Measurements from ENCODE around the gene CMTM3. TPM values are rescaled to one million over a fixed set of nuclear protein-coding genes. Genes with fewer than 3 reads are reported as not detected.
A peak's percentile ranks its signal among the peaks of the same experiment; 100 is the strongest.
"Not testable (repeated sequence)": the region's sequence is repeated elsewhere in the genome, so short reads cannot be mapped to it uniquely, and the experiment has no call there.

CMTM3 gene
- total RNA-seq, 1 experiment from 2014 or later = 40.9 TPM

- DNase-seq (ENCODE audit: low read depth) = not testable (repeated sequence)
Observed at GRCh38 chr16:66631558-66631957, 27.1 kb downstream of the CMTM3 start.

DNA sequence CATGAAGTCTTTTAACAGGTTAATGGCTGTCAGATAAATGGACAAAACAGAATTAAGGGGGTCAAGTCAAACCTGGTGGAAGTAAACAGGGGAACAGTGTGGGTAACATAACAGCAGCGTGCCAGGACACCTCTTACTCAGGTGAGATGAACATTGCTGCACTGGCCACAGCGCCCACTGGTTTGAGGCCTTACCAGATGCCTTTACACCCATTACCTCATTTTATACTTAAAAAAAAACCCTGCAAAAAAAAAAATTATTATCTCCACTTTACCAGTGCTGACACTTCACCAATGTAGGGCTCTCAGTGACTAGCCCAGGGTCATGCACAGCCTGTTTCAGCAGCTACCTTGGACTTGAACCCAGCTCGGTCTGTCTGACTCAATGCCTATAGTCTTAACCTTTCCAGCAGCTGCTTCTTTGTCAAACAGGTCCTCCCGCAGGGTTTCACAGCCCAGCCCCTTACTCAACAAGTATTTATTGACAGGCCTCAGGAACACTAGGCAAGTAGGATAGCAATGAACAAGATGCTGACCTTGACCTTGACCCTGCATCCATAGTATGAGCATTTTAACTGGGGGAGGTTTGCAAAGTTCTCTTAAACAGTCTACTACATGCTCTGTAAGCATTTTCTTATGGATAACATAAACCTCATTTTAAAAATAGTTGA lies 30.2 kb downstream of the CMTM3 start:
- DNase-seq (ENCODE audit: low read depth) = no peak

- DNase-seq (ENCODE audit: low read depth) = no peak
Observed at GRCh38 chr16:66635406-66635805, 30.9 kb downstream of the CMTM3 start.

DNA sequence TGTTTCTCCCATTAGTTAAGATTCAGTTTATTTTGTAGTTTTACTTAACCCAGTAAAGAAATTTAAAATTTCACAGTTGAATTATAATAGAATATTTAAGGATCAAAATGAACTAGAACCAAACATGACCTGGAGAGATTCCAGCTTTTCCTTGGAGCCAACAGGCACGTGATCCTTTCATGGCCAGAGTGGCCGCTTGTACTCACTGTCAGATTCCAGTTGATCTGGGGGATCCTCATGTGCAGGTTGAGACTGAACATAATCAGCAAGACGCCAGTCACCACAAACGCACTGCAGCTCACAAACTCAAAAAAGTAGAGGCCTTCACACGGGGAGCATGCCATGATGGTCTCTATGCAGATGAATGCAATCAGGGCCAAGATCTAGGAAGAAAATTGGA lies 31.7 kb downstream of the CMTM3 start:
- no peak for DNase-seq (ENCODE audit: low read depth)

- no peak for DNase-seq (ENCODE audit: low read depth)
Observed at GRCh38 chr16:66637806-66638205, 33.3 kb downstream of the CMTM3 start.

DNA sequence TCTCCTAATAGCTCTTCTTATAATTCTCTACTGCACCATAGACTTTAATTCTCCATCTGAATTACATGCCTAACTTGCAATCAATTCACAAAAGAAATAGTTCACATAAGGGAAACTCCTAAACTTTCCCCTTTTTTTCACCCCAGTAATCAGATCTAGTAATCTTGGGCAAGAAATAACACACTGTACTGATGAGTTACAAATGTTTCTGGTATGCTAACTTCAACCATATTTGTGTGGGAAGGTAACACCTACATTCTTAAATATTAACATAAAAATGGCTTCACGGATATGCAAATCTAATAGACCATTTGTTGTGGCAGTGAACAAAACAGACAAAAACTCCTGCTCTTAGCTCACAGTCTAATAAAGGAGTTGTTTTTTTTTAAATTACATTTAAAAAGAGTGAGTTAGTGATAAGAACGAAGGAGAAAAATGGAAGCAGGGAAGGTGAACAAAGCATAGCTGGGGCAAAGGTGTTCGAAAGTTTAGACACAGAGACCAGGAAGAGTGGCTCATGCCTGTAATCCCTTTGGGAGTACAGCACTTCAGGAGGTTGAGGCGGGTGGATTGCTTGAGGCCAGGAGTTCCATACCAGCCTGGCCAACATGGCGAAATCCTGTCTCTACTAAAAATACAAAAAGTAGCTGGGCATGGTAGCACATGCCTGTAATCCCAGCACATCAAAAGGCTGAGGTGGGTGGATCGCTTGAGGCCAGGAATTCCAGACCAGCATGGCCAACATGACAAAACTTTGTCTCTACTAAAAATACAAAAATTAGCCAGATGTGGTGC lies 34.8 kb downstream of the CMTM3 start:
- no peak for DNase-seq (ENCODE audit: low read depth)

GRCh38 chr16:66640724-66641314 lies 36.3 kb downstream of the CMTM3 start:
- DNase-seq (ENCODE audit: low read depth) = no peak

GRCh38 chr16:66641387-66641786 lies 36.9 kb downstream of the CMTM3 start:
- no peak for DNase-seq (ENCODE audit: low read depth)

- DNase-seq (ENCODE audit: low read depth) = no peak
Observed at GRCh38 chr16:66647866-66648265, 43.4 kb downstream of the CMTM3 start.

DNA sequence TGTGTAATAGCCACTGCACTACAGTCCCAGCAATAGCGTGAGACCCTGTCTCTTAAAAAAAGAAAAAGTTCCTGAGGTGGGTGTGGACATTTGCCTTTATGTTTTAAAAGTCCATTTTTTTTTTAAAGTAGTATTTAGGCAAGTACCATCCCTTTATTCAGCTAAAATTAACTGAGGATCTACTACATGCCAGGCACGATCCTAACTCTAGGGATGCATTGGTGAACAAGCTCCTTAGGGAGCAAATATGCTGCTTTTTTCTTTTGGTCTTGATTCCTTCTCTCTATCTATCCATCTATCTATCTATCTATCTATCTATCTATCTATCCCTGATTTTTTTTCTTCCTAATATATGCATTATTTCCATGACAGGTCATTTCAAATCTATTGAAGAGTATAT lies 44.7 kb downstream of the CMTM3 start:
- DNase-seq (ENCODE audit: low read depth) = no peak

- no peak for DNase-seq (ENCODE audit: low read depth)
Observed at GRCh38 chr16:66649636-66650205, 45.2 kb downstream of the CMTM3 start.

DNA sequence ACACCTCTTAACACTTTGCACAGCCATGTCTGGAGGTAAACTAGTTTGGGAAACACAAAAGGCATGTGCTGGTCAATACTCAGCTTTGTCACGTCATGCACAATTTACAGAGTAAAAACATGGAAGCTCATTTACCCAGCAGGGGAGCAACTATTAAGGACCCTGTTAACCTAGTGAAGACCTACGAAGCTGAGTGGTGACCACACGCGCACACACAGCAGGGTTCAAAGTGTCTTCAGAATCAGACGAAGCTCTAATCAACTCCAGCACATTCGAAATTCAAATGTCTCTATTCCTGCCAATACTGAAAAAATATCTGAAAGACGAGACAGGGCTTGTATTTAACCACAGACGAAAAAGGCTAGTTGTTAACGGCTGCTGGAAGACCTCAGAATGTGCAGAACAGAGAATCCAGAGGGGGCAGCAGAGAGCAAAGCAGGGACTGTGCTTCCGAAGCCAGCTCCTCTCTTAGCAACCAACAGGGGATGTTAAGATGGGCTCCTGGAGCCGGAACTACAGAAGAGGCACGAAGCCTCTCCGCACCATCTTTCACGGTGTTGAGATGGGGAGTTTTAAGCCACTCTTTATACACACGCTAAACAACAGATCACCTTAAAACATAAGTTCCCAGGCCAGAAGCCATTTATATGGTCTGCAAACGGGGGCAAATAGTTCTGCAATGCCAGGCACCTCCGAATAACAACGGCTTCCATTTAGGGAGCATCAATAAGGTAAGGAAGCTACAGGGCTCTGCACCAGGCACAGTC lies 46.4 kb downstream of the CMTM3 start:
- DNase-seq (ENCODE audit: low read depth) = peak; percentile 73

DNA sequence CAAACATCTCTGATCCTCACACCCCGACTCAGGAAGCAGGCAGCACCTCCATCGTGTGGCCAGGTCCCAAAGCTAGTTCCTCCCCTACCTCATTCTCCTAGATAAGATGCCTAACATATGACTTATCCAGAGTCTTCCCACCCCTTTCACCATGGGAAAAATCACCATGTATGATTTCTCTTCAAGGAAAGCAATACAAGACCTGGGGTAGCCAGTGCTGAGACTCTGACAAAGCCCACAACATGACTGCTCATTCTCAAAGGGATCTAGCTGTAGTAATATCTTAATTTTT lies 46.9 kb downstream of the CMTM3 start:
- no peak for DNase-seq (ENCODE audit: low read depth)

DNA sequence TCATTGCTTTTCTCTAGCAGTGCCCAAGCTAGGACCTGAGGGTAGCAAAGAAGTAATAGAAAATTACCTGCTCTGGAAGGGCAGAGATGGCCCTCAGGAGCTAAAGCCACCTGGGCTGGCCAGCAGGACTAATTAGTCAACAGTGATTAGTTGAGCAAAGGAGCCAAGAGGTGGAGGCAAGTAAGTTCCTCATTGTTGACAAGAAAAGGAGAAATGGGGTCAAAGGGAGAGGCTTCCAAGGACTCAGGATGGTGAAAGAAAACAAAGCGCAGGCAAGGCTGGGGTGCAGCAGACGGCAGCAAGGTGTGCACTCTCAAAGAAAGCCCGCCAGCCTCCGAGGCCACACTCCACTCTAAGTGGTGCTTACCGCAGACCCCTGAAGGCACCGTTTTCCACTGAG lies 47.5 kb downstream of the CMTM3 start:
- DNase-seq (ENCODE audit: low read depth) = no peak

DNA sequence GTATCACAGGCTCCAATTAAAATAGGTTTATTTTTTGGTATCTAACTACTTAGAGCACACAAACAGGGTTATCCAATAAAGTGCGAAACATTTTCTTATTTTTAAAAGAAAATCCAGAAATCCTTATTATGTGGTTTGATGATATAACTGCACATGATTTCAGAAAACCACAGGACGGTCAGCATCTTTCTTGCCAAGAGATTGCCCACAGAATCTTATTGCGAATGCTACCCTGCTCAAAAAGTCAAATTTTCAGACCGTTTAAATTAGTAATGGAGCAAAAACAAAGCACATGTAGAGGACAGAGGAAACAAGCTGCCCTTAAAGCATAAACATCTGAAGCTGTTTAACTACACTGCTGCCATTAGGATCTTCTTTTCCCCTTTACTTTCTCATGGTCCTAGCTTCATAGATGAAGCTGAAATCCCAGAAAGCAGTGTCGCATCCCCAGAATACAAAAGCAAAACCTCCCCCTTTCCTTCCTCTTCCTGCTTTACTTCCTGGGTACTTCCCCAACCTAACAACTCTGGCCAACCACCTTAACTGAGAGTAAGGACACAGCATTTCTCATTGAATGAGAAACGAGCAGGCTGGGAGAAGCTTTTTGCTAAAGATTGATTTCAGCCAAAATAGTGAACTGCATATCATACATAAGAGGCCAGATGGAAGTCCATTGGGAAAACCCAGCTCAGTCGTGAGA lies 48.3 kb downstream of the CMTM3 start:
- DNase-seq (ENCODE audit: low read depth) = no peak

DNA sequence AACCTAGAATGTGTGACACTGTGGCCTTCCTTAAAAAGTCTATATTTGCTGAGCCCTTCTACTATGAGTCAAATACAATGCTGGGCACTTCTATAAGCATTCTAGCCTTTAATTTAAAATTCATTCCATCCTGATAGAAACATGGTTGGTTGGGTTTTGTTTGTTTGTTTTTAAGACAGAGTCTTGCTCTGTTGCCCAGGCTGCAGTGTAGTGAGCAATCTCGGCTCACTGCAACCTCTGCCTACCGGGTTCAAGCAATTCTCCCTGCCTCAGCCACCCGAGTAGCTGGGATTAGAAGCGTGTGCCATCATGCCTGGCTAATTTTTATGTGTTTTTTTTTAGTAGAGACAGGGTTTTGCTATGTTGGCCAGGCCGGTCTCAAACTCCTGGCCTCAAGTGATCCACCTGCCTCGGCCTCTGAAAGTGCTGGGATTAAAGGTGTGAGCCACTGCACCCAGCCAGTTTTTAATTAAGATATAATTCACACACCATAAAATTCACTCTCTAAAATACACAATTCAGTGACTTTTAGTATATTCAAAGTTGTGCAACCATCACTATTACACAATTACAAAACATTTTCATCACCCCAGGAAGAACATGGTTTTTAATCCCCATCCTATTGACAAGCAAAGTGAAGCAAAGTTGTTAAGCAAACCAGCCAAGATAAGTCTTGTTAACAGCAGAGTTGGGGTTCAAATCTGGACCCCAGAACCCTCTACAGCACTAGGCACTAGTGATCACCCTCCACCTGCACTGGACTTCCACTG lies 49.3 kb downstream of the CMTM3 start:
- DNase-seq (ENCODE audit: low read depth) = no peak

GRCh38 chr16:66656547-66656946 lies 52.0 kb downstream of the CMTM3 start:
- DNase-seq (ENCODE audit: low read depth) = no peak

DNA sequence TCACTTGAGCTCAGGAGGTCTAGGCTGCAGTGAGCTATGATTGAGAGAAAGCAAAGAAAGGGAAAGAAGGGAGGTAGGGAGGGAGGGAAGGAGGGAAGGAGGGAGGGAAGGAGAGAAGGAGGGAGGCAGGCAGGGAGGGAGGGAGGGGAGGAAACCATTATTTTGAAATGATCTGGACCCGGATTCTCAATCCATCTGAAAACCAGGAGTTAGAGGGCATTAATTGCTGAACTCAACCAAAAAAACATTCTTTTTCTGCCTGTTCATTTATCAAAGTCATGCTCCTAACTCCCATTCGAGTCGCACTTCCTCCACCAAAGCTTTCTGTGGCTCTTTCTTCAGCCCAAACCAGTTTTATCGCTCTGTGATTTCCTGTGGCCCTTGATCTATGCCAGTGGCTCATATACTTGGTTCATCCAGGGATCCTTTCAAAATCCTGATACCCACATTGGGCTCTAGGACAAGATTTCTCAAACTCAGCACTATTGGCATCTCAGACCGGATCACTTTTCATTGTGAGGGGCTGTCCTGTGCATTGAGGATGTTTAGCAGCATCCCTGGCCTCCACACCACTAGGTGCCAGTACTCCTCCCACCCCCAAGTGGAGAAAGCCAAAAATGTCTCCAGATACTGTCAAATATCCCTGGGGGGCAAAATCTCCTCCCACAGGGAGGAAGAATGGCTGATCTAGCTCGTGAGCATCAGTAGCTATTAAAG lies 53.8 kb downstream of the CMTM3 start:
- no peak for DNase-seq (ENCODE audit: low read depth)

GRCh38 chr16:66658860-66659190 lies 54.3 kb downstream of the CMTM3 start:
- no peak for DNase-seq (ENCODE audit: low read depth)
